Measurements from ENCODE around the gene JADE2.

DNA sequence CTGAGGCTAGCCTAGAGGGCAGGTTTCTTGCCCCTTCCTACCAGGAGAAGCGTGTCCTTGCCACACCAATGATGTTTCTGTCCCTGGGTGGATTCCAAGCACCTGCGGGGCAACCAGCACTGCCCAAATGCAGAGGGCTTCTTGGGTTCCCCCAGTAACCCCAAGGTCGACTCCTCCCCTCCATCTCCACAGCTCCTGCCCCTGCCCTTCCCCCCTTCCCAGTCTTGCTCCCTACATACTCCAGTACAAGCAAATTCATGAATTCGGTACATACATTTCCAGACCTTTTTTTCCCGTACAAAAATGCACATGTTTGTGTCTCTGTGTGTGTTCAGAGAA is 12.8 kb upstream of the JADE2 start:
- TF ChIP-seq, protein P1, sequence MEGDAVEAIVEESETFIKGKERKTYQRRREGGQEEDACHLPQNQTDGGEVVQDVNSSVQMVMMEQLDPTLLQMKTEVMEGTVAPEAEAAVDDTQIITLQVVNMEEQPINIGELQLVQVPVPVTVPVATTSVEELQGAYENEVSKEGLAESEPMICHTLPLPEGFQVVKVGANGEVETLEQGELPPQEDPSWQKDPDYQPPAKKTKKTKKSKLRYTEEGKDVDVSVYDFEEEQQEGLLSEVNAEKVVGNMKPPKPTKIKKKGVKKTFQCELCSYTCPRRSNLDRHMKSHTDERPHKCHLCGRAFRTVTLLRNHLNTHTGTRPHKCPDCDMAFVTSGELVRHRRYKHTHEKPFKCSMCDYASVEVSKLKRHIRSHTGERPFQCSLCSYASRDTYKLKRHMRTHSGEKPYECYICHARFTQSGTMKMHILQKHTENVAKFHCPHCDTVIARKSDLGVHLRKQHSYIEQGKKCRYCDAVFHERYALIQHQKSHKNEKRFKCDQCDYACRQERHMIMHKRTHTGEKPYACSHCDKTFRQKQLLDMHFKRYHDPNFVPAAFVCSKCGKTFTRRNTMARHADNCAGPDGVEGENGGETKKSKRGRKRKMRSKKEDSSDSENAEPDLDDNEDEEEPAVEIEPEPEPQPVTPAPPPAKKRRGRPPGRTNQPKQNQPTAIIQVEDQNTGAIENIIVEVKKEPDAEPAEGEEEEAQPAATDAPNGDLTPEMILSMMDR (IDR thresholded peaks at IDR 0.05): no peak
- TF ChIP-seq POLR2A (IDR thresholded peaks at IDR 0.05): no peak
